Activated CD8-positive, alpha-beta memory T cell treated with anti-CD3 and anti-CD28 coated beads for 48 hours (primary cell): ENCODE data around the gene RPTOR.
"Not testable (repeated sequence)": the region's sequence is repeated elsewhere in the genome, so short reads cannot be mapped to it uniquely, and the experiment has no call there.

Experiments
- DNase-seq, 3 experiments: peaks; one replicate each; pipeline ENCODE4 v3.0.0-alpha.2; 2020; ENCODE audit warnings: low read depth in 2 of 3, low spot score in 2 of 3

The RPTOR gene

GRCh38 chr17:80552523-80552922, 7.9 kb downstream of the RPTOR start:
- DNase-seq, result no peak

DNA sequence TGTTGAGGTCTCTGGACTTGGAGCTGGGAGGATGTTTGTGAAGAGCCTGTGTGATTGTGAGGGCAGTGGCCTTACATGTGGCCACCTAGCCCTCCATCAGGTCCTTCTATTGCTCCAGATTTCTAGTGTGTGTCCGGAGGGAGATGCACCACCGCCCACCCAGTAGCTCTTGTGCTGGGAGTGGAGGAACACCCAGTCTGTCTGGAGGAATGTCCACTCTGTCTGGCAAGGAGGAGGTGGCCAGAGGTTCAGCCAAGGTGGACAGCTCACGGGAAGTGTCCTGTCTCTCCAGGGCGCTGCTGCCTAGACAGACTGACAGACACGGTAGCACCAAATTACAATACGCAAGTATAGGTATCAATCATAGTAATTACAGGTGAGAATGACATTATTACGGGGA, 10.6 kb downstream of the RPTOR start:
- DNase-seq, result no peak

DNA sequence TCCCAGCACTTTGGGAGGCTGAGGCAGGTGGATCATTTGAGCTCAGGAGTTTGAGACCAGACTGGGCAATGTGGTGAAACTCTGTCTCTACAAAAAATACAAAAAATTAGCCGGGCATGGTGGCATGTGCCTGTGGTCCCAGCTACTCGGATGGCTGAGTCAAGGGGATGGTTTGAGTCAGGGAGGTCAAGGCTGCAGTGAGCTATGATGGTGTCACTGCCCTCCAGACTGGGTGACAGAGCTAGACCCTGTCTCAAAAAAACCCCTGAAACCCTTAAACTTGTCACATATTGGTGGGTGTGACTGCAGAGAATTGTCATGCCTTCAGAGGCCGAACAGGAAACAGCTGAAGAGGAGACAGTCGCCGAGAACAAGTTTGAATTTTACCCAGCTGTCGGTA, 13.4 kb downstream of the RPTOR start:
- no peak for DNase-seq

GRCh38 chr17:80559825-80560251, 15.2 kb downstream of the RPTOR start:
- no peak for DNase-seq

DNA sequence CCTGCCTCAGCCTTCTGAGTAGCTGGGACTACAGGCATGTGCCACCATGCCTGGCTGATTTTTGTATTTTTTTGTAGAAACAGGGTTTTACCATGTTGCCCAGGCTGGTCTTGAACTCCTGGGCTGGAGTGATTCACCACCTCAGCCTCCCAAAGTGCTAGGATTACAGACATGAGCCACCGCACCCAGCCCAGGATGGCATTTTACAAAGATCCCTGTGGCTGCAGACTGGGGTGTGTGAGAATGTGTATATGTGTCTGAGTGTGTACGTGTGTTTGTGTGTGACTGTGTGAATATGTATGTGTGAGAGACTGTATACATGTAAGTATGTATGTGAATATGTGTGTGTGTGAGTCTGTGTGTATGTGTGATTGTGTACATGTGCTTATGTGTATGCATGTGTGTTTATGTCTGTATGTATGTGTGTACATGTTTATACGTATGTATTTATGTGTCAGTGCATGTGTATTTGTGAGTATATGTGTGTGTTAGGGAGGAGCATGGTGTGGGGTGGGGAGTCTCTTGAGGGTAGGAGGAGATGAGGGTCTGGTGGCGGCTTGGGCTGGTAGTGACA, 17.0 kb downstream of the RPTOR start:
- no peak for DNase-seq

GRCh38 chr17:80564545-80564944, 19.9 kb downstream of the RPTOR start:
- DNase-seq, result no peak

- DNase-seq, result no peak
These were observed 20.9 kb downstream of the RPTOR start for GRCh38 chr17:80565343-80566053.

GRCh38 chr17:80566054-80566400, 21.4 kb downstream of the RPTOR start:
- DNase-seq, result no peak

DNA sequence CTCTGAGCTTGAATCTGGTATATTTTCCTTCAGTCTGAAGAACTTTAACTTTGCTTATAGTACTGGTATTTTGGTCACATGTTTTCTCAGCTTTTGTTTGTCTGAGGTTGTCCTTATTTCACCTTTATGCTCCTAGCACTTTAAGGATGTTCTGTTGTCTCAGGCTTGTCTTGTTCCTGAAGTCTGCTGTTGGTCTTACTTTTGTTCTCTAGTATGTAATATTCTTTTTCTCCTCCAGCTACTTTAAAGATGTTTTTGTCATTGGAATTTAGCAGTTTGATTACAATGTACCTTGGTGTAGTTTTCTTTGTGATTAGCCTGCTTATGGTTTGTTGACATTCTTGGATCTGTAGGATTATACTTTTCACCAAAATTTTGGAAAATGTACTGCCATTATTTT, 23.6 kb downstream of the RPTOR start:
- no peak for DNase-seq

DNA sequence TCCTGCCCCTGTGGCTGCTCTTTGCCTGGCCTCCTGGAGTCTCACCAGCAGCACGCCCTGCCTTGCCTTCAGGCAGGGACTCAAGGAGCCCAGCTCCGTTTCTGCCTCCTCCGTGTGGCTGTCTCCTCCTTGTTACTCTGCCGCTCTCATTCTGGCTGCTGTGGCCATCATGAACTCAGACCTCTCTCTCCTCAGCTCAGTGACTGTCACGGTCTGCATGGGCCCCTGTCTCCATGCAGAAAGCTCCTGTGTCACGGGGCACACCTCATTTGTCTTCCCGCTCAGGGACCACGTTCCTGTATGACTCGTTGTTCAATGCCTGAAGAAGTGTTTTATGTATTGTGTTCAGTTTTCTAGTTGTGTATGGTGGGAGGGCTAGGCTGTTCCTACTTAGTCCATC, 25.3 kb downstream of the RPTOR start:
- DNase-seq, result no peak

DNA sequence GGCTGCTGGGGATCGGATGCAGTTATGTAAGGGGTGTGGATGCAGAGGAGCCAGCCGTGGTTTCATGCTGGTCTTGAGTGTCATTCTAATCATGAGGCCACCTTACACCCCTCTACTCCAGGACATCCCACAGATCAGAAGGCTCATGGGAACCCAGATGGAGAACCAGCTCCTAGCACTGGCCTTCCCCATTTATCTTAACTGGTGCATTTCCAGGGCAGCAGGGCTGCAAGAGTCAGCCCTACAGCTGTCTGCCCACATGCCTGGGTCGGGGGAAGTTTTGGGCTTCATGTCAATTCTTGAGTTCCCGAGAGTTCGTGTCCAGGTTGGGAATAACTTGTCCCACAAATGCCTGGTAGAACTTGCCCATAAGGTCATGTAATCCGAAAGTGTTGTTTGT, 29.1 kb downstream of the RPTOR start:
- no peak for DNase-seq

GRCh38 chr17:80574496-80574895, 29.9 kb downstream of the RPTOR start:
- DNase-seq, result no peak

GRCh38 chr17:80575057-80575875, 30.6 kb downstream of the RPTOR start:
- peak; percentile 72 to 91 (median 86) for DNase-seq

DNA sequence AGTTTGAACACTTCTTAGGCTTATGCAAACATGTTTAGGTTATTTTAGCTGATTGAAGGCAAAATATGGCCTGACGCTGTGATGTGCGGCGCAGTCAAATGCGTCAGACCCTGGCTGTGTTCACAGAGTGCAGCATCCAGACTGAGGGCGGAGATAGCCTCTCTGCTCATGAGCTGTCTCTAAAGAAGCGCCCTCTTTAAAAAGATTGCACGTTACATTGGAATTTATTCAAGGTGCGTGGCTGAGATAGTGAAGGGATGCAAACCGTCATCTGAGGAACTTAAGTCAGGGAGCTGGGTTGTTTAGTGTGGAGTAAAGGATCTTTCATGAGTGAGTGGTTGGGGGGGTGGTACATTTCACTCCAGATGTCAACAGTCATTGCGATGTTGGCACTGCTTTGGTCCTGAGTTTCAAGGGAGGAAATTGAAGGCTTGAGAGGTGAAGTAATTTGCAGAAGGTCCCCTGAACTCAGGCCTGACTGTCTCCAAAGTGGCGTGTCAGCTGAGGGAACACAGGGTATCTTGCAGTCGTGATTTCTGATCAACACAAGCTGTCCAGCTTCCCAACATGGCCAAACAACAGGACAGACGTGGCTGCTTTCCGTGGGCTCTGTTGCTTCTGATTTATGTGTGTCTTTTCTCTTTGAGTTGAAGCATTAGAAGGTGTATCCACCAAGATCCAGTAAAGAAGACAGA, 33.4 kb downstream of the RPTOR start:
- DNase-seq, result no peak

DNA sequence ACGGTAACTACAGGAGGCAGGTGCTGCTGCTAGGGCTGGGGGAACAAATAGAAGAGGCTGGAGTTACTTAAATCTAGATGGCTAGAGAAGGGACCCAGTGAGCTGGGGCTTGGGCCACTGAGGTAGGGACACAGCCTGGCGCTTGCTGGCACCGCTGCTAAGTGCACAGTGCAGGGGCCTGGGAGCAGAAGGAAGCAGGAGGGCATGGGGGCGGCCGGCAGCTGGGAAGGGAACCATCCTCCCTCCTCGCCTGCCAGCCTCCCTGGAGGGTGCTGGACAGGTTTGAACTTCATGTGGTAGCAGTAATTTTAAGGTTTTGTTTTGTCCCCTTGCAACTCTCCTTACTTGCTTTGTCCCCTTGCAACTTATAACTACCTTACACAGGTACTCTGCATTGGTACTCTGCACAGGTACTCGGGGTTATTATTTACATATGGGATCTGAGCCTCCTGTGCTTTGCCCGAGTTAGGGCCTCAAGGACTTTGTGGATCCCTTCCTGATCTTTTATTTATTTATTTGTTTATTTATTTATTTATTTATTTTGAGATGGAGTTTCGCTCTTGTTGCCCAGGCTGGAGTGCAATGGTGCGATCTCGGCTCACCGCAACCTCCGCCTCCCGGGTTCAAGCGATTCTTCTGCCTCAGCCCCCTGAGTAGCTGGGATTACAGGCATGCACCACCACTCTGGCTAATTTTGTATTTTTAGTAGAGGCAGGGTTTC, 34.2 kb downstream of the RPTOR start:
- not testable (repeated sequence) for DNase-seq

DNA sequence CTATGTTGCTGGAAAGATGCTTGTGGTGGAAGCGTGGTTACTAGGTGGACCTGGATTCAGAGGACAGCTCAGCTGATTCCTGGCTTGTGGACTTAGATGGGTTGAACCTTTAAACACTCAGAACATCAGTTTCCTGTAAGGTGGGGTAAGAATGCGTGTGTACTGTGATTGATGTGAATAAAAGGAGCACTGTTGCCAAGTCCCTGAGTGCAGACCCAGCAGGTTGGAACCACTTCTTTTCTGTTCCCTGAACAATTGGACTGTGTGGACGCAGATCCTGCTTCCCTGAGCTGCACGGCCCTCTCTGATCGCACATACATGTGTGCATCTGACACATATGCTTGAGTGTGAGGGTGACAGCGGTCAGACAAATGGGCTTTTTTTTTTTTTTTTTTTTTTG, 37.5 kb downstream of the RPTOR start:
- no peak for DNase-seq

DNA sequence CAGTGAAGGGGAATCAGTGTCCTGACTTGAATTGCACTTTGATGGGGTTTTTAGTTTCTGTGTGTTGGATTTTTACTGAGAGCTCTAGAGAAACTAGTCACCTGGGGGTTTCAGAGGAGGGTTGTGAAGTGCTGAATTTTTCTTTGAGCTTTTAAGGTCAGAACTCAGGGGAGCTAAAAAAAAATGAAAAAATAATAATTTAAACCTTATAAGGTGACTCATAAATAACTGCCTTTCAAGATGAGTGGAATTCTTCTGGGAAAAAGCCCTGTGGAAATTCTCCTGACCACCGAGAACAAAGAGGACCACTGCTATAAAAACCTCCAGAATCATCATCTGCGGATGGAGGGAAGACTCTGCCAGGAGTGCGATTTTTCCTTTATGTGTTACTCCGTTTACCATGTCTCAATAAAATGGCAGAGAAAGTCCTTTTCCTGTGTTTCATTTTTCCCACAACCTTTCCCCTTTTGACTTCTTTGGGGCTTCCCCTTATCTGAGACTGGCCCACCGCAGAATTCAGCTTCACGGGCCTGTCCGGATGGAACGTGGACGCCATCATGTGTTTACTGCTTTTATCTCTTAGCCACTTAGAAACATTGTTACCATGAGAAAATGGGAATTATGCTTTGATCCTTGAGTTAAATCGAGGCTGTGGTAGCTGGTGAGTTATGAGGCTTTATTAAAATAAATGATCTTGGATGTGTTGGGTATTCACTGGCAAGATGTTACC, 39.7 kb downstream of the RPTOR start:
- no peak for DNase-seq

GRCh38 chr17:80585890-80586845, 41.5 kb downstream of the RPTOR start:
- no peak for DNase-seq

DNA sequence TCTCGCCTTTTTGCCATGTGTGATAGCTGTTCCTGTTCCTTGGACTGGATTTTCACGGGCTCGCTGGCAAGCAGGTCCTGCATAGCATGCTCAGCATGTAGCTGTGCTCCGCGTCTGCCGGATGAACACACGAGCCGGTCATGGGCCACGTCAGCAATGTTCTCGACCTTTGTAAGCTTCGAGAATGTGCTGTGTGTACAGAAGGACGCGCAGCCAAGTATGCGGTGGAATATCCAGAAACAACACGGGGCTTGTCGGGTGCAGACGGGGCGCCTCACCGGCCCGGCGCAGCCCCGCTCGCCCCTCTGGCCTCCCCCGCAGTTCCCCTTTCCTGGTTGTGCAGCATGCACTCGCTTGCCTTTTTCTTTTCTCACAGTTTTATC, 42.2 kb downstream of the RPTOR start:
- no peak for DNase-seq
